ENCODE measurements around the gene MPV17L2. TPM values are rescaled to one million over a fixed set of nuclear protein-coding genes. Genes with fewer than 3 reads are reported as not detected.

Gene MPV17L2
- total RNA-seq, 2 experiments from 2014 or later: 8.5 to 9.6 TPM

GRCh38 chr19:18221815-18222725 lies 29.1 kb downstream of the MPV17L2 start:
- intact Hi-C loops (cut with micrococcal nuclease): no loop called here
- TF ChIP-seq CTCF (IDR thresholded peaks at IDR 0.05): no peak
- Mint-ChIP-seq H3K27ac (no peak overlapping the region), H3K4me3 (no peak overlapping the region), H3K4me1 (ENCODE audit: low read depth) (peaks cover 26% of the 10 kb centered on the region), H3K27me3 (peaks cover 45% of the 10 kb centered on the region), H3K9me3 (no peaks in the 10 kb centered on the region), H3K36me3 (ENCODE audit: low read depth) (no peaks in the 10 kb centered on the region)
- ChIA-PET POLR2A (interaction anchor here (0.6 to 1.1 kb wide), 2 partner anchors 17 to 53 kb away, joined by 3 to 4 read pairs; no protein-coding TSS in a partner anchor), CTCF (interaction anchor here (1.0 to 3.2 kb wide), 4 partner anchors 8 to 30 kb away, joined by 3 to 16 read pairs (median 6); no protein-coding TSS in a partner anchor)
- ATAC-seq (no peak), DNase-seq (no peak)

- no peak for TF ChIP-seq CTCF (IDR thresholded peaks at IDR 0.05)
- peak overlapping the region; percentile 76 for H3K4me3 Mint-ChIP-seq
- CTCF ChIA-PET: interaction anchor here (0.7 to 3.1 kb wide), 11 partner anchors 9 to 125 kb away, joined by 3 to 16 read pairs (median 4); partner anchors contain the start of gene MPV17L2
- no peak overlapping the region for H3K27ac Mint-ChIP-seq
- ATAC-seq (peak; percentile 10), DNase-seq (peak; percentile 44)
- intact Hi-C loops (cut with micrococcal nuclease): no loop called here
- no peaks in the 10 kb centered on the region for H3K36me3 Mint-ChIP-seq (ENCODE audit: low read depth)
- peaks cover 55% of the 10 kb centered on the region for H3K27me3 Mint-ChIP-seq
- POLR2A ChIA-PET: interaction anchor here (0.9 kb wide), 3 partner anchors 9 to 115 kb away, joined by 3 read pairs; no protein-coding TSS in a partner anchor
- no peaks in the 10 kb centered on the region for H3K9me3 Mint-ChIP-seq
- H3K4me1 Mint-ChIP-seq (ENCODE audit: low read depth): peaks cover 29% of the 10 kb centered on the region
These were observed 31.0 kb downstream of the MPV17L2 start for GRCh38 chr19:18223860-18224524.

GRCh38 chr19:18224525-18225354 lies 31.7 kb downstream of the MPV17L2 start:
- peak overlapping the region; percentile 76 for H3K4me3 Mint-ChIP-seq
- no peaks in the 10 kb centered on the region for H3K9me3 Mint-ChIP-seq
- POLR2A ChIA-PET: interaction anchor here (0.9 kb wide), 1 partner anchor 116 kb away, joined by 3 read pairs; no protein-coding TSS in a partner anchor
- peaks cover 59% of the 10 kb centered on the region for H3K27me3 Mint-ChIP-seq
- H3K4me1 Mint-ChIP-seq (ENCODE audit: low read depth): peaks cover 28% of the 10 kb centered on the region
- CTCF ChIA-PET: interaction anchor here (0.9 to 3.1 kb wide), 9 partner anchors 8 to 112 kb away, joined by 3 to 16 read pairs (median 5); no protein-coding TSS in a partner anchor
- no peak overlapping the region for H3K27ac Mint-ChIP-seq
- ATAC-seq (peak; percentile 99), DNase-seq (peak; percentile 97)
- intact Hi-C loops (cut with micrococcal nuclease): no loop called here
- H3K36me3 Mint-ChIP-seq (ENCODE audit: low read depth): no peaks in the 10 kb centered on the region
- TF ChIP-seq CTCF (IDR thresholded peaks at IDR 0.05): no peak

- no peaks in the 10 kb centered on the region for H3K36me3 Mint-ChIP-seq (ENCODE audit: low read depth)
- TF ChIP-seq CTCF (IDR thresholded peaks at IDR 0.05): no peak
- CTCF ChIA-PET: interaction anchor here (1.5 kb wide), 1 partner anchor 26 kb away, joined by 3 read pairs; no protein-coding TSS in a partner anchor
- POLR2A ChIA-PET: no interaction called here
- H3K4me1 Mint-ChIP-seq (ENCODE audit: low read depth): peaks cover 26% of the 10 kb centered on the region
- H3K27ac Mint-ChIP-seq: no peak overlapping the region
- H3K4me3 Mint-ChIP-seq: peak overlapping the region; percentile 10
- no peaks in the 10 kb centered on the region for H3K9me3 Mint-ChIP-seq
- no peak for DNase-seq
- H3K27me3 Mint-ChIP-seq: peaks cover 60% of the 10 kb centered on the region
- ATAC-seq: no peak
- intact Hi-C loops (cut with micrococcal nuclease): no loop called here
These were observed 32.3 kb downstream of the MPV17L2 start for GRCh38 chr19:18225355-18225701.

All from activated CD8-positive, alpha-beta T cell treated with anti-CD3 and anti-CD28 coated beads for 36 hours (primary cell).